HCT116 (cell line): ENCODE measurements around the gene PBX3. TPM values are rescaled to one million over a fixed set of nuclear protein-coding genes. Genes with fewer than 3 reads are reported as not detected.

ENCODE experiments used
- ATAC-seq: fragments of 200-7000 bp; cut with Tn5 transposase; 2 replicates; pipeline ENCODE4 v1.9.1; 2020; ENCODE audit warnings: mild to moderate bottlenecking, moderate library complexity
- BruUV-seq: library from RNA; stranded (reverse); fragments of 400-500 nt; replicated peaks from 2 replicates; lab custom pipeline; 2021; lab: Mats Ljungman, UMichigan
- CTCF ChIA-PET: fragments of 300-600 bp; sonication (Branson Sonifier 250); formaldehyde crosslinking; loops from one replicate; lab custom pipeline; 2021; ENCODE audit warnings: antibody characterized with exemption; lab: Charles Lee
- POLR2A ChIA-PET: fragments of 300-600, 350-600 bp; sonication (Branson Sonifier 250); formaldehyde crosslinking; loops from one replicate; lab custom pipeline; 2021; ENCODE audit warnings: antibody characterized with exemption; lab: Charles Lee
- RAD21 ChIA-PET, 2 experiments: fragments of 300-600 bp; sonication (Branson Sonifier 250); formaldehyde crosslinking; loops; one replicate each; lab custom pipeline; 2023; ENCODE audit warnings: low total read pairs in 2 of 2; ENCODE audit not compliant: uncharacterized antibody in 2 of 2, unreplicated experiment in 2 of 2, low non-redundant PET in 1 of 2; lab: Charles Lee
- DNase-seq: peaks from one replicate; pipeline ENCODE4 v3.0.0-alpha.2; 2010; ENCODE audit warnings: low read depth, low spot score
- H2AFZ ChIP-seq: fragments of 200-600 bp; shearing (Covaris generic), sonication (generic); 2 replicates; pipeline ENCODE4 v1.6.1; 2017; ENCODE audit warnings: low read depth, mixed run types, mixed read lengths, antibody characterized with exemption, low read length; ENCODE audit not compliant: poor library complexity, severe bottlenecking
- H3K27ac ChIP-seq: 2 replicates; pipeline ENCODE4 v1.5.1; 2012; ENCODE audit warnings: low read depth, low read length
- H3K27me3 ChIP-seq: fragments of 200-600 bp; sonication (generic); 2 replicates; pipeline ENCODE4 v1.6.1; 2016; ENCODE audit warnings: mixed run types, low read length, mixed read lengths; ENCODE audit not compliant: insufficient read depth
- H3K36me3 ChIP-seq, 2 experiments: fragments of 200-500 bp in 1 of 2; fragments of 200-600 bp in 1 of 2; sonication (Bioruptor generic) in 1 of 2; sonication (generic) in 1 of 2; 2 replicates each; pipeline versions ENCODE4 v1.5.1 to v1.6.1; 2014 to 2016; ENCODE audit warnings: low read length in 2 of 2, inconsistent platforms in 1 of 2, mixed read lengths in 1 of 2, mixed run types in 1 of 2; ENCODE audit not compliant: insufficient read depth in 2 of 2, control insufficient read depth in 1 of 2
- H3K4me1 ChIP-seq, 2 experiments: fragments of 200-600 bp in 1 of 2; sonication (generic) in 1 of 2; 2 replicates each; pipeline versions ENCODE4 v1.5.1 to v1.6.1; 2012 to 2017; ENCODE audit warnings: low read length in 2 of 2, inconsistent platforms in 1 of 2, mild to moderate bottlenecking in 1 of 2, mixed read lengths in 1 of 2, mixed run types in 1 of 2, moderate library complexity in 1 of 2; ENCODE audit not compliant: insufficient read depth in 2 of 2, control insufficient read depth in 1 of 2
- H3K4me2 ChIP-seq: fragments of 200-600 bp; sonication (generic); 2 replicates; pipeline ENCODE4 v1.6.1; 2017; ENCODE audit warnings: mixed run types, low read length, mixed read lengths
- H3K4me3 ChIP-seq, 2 experiments: fragments of 200-600 bp in 1 of 2; sonication (generic) in 1 of 2; replicated peaks in 1 of 2; 2 replicates each; pipeline ENCODE4 v1.5.1; 2011 to 2016; ENCODE audit warnings: low read length in 2 of 2, control low read depth in 1 of 2, low read depth in 1 of 2, mild to moderate bottlenecking in 1 of 2, mixed read lengths in 1 of 2, mixed run types in 1 of 2
- H3K79me2 ChIP-seq: fragments of 200-600 bp; sonication (generic); 2 replicates; pipeline ENCODE4 v1.6.1; 2017; ENCODE audit warnings: mild to moderate bottlenecking, mixed run types, low read length, moderate library complexity, mixed read lengths; ENCODE audit not compliant: insufficient read depth
- H3K9ac ChIP-seq: fragments of 200-600 bp; sonication (generic); 2 replicates; pipeline ENCODE4 v1.6.1; 2016; ENCODE audit warnings: low read length, mixed read lengths
- H3K9me2 ChIP-seq: fragments of 200-600 bp; sonication (generic), shearing (Covaris generic); 2 replicates; pipeline ENCODE4 v1.6.1; 2017; ENCODE audit warnings: mixed run types, mild to moderate bottlenecking, moderate library complexity; ENCODE audit not compliant: insufficient read depth
- H3K9me3 ChIP-seq, 2 experiments: fragments of 200-500 bp in 1 of 2; fragments of 200-600 bp in 1 of 2; sonication (Bioruptor generic) in 1 of 2; sonication (generic) in 1 of 2; 2 replicates each; pipeline ENCODE4 v1.6.1; 2014 to 2017; ENCODE audit warnings: low read length in 2 of 2, mixed read lengths in 2 of 2, inconsistent platforms in 1 of 2, low read depth in 1 of 2, mild to moderate bottlenecking in 1 of 2, mixed run types in 1 of 2, moderate library complexity in 1 of 2; ENCODE audit not compliant: control insufficient read depth in 1 of 2, insufficient read depth in 1 of 2
- H4K20me1 ChIP-seq: fragments of 200-600 bp; sonication (generic), shearing (Covaris generic); 2 replicates; pipeline ENCODE4 v1.6.1; 2017; ENCODE audit warnings: mixed run types, mild to moderate bottlenecking, moderate library complexity; ENCODE audit not compliant: insufficient read depth
- CEBPB ChIP-seq: IDR thresholded peaks from 2 replicates; pipeline ENCODE4 v1.6.1; 2012; ENCODE audit warnings: low read depth
- CTCF ChIP-seq, 3 experiments: fragments of 200-600 bp in 1 of 3; sonication (generic) in 1 of 3; IDR thresholded peaks in 2 of 3; conservative IDR thresholded peaks in 1 of 3; 2 replicates each; pipeline ENCODE4 v1.5.1; 2012 to 2017; ENCODE audit warnings: low read depth in 2 of 3, low read length in 2 of 3, antibody characterized with exemption in 1 of 3, borderline replicate concordance in 1 of 3, control low read depth in 1 of 3, mild to moderate bottlenecking in 1 of 3, mixed read lengths in 1 of 3, mixed run types in 1 of 3, moderate library complexity in 1 of 3; ENCODE audit not compliant: insufficient read depth in 1 of 3
- ELF1 ChIP-seq: IDR thresholded peaks from 2 replicates; pipeline ENCODE4 v1.6.1; 2012; ENCODE audit warnings: low read depth, borderline replicate concordance
- EZH2 ChIP-seq: fragments of 200-600 bp; sonication (generic); IDR thresholded peaks from 2 replicates; pipeline ENCODE4 v1.6.1; 2017; ENCODE audit warnings: antibody characterized with exemption, mixed run types
- EZH2phosphoT487 ChIP-seq: fragments of 200-600 bp; IDR thresholded peaks from 2 replicates; pipeline ENCODE4 v1.6.1; 2018; ENCODE audit warnings: antibody characterized with exemption, borderline replicate concordance
- JUND ChIP-seq: IDR thresholded peaks from 2 replicates; pipeline ENCODE4 v1.6.1; 2012
- MAX ChIP-seq: IDR thresholded peaks from 2 replicates; pipeline ENCODE4 v1.6.1; 2012
- POLR2A ChIP-seq: IDR thresholded peaks from 2 replicates; pipeline ENCODE4 v1.7.0; 2011; ENCODE audit warnings: borderline replicate concordance; ENCODE audit not compliant: insufficient read depth, insufficient read length; ENCODE audit errors: extremely low read depth
- RAD21 ChIP-seq: IDR thresholded peaks from 2 replicates; pipeline ENCODE4 v1.6.1; 2012; ENCODE audit warnings: low read depth, mild to moderate bottlenecking
- REST ChIP-seq: IDR thresholded peaks from 2 replicates; pipeline ENCODE4 v1.6.1; 2012; ENCODE audit warnings: low read depth
- intact Hi-C: fragments of 100-400 bp; cut with micrococcal nuclease; formaldehyde crosslinking; loops from 2 replicates; pipeline ENCODE4 v1.10.0; 2022
- total RNA-seq: library from RNA; stranded (reverse); gene quantifications from one replicate; pipeline ENCODE4 v1.2.1, GENCODE V29; 2021; ENCODE audit not compliant: unreplicated experiment

The PBX3 gene
- total RNA-seq, 1 experiment from 2014 or later, result 13.5 TPM

- Histone ChIP-seq H3K79me2 (no peaks in the 10 kb centered on the region), H3K4me1 (no peaks in the 10 kb centered on the region), H3K4me3 (no peak overlapping the region), H3K4me2 (no peak overlapping the region), H3K36me3 (no peaks in the 10 kb centered on the region), H4K20me1 (no peaks in the 10 kb centered on the region), H3K9me2 (no peaks in the 10 kb centered on the region), H3K27me3 (no peaks in the 10 kb centered on the region), H3K27ac (no peak overlapping the region), H2AFZ (no peak overlapping the region), H3K9ac (no peak overlapping the region), H3K9me3 (0 out of 4 replicates have a peak, but pooled peaks cover 0 to 4% of the 10 kb centered on the region in 2 experiments)
- BruUV-seq, result no TSS peak
- DNase-seq, result no peak
- CTCF ChIA-PET, result no interaction called here
- ATAC-seq, result no peak
- intact Hi-C loops, result no loop called here
- POLR2A ChIA-PET, result no interaction called here
- RAD21 ChIA-PET, result no interaction called here
- TF ChIP-seq MAX (no peak), POLR2A (no peak), RAD21 (no peak), EZH2 (no peak), EZH2phosphoT487 (no peak), CTCF (IDR thresholded peaks at IDR 0.05 in 2 of 3, conservative IDR thresholded peaks at IDR 0.05 in 1 of 3; ENCODE audit: borderline replicate concordance in 1 of 3, insufficient read depth in 1 of 3, low read depth in 2 of 3, low read length in 2 of 3) (no peak), REST (no peak), ELF1 (no peak), JUND (no peak), CEBPB (no peak)
These were observed 237.3 kb downstream of the PBX3 start for GRCh38 chr9:125984461-125984860.
